K562 (cell line): ENCODE measurements around the gene NCL. TPM values are rescaled to one million over a fixed set of nuclear protein-coding genes. Genes with fewer than 3 reads are reported as not detected.

Experiments used
- CCAR2 ChIP-seq: fragments of 200-400 bp; formaldehyde crosslinking; IDR thresholded peaks from 2 replicates; pipeline ENCODE4 v1.6.1; 2017; ENCODE audit warnings: mild to moderate bottlenecking, low read depth, low read length
- DLX4 ChIP-seq: fragments of 250-450 bp; sonication (Bioruptor Pico); IDR thresholded peaks from 2 replicates; pipeline ENCODE4 v1.6.1; 2021; ENCODE audit warnings: mild to moderate bottlenecking
- EWSR1 ChIP-seq: fragments of 450-650 bp; IDR thresholded peaks from 2 replicates; pipeline ENCODE4 v1.6.1; 2018; ENCODE audit warnings: borderline replicate concordance, mild to moderate bottlenecking, low read depth, moderate library complexity; ENCODE audit not compliant: partially characterized antibody
- IRF9 ChIP-seq: fragments of 450-650 bp; IDR thresholded peaks from 2 replicates; pipeline ENCODE4 v1.6.1; 2016; ENCODE audit warnings: missing biosample characterization, missing genetic modification characterization
- KDM5B ChIP-seq: fragments of 200-600 bp; sonication (generic); IDR thresholded peaks from 2 replicates; pipeline ENCODE4 v1.6.1; 2012; ENCODE audit warnings: low read depth, mild to moderate bottlenecking, moderate library complexity, low read length, control low read depth, inconsistent platforms; ENCODE audit not compliant: insufficient replicate concordance
- POLR2G ChIP-seq: fragments of 200-400 bp; formaldehyde crosslinking; IDR thresholded peaks from 2 replicates; pipeline ENCODE4 v1.6.1; 2017; ENCODE audit warnings: low read depth, mild to moderate bottlenecking, antibody characterized with exemption, low read length, moderate library complexity
- SAFB ChIP-seq: fragments of 200-400 bp; formaldehyde crosslinking; IDR thresholded peaks from 2 replicates; pipeline ENCODE4 v1.6.1; 2017; ENCODE audit warnings: low read depth, low read length, borderline replicate concordance
- SMAD3 ChIP-seq: fragments of 450-650 bp; formaldehyde crosslinking; conservative IDR thresholded peaks from 2 replicates; pipeline ENCODE4 v1.4.0; 2020; ENCODE audit warnings: mild to moderate bottlenecking
- SMARCC2 ChIP-seq: fragments of 450-650 bp; IDR thresholded peaks from 2 replicates; pipeline ENCODE4 v1.6.1; 2017; ENCODE audit warnings: antibody characterized with exemption, moderate library complexity, mild to moderate bottlenecking, low read depth
- SMARCE1 ChIP-seq: fragments of 450-650 bp; IDR thresholded peaks from 2 replicates; pipeline ENCODE4 v1.7.1; 2016; ENCODE audit warnings: mild to moderate bottlenecking
- TRIM24 ChIP-seq, 2 experiments: fragments of 450-650 bp; IDR thresholded peaks; 2 replicates each; pipeline ENCODE4 v1.6.1; 2016
- VEZF1 ChIP-seq: fragments of 200-800 bp; sonication (Bioruptor generic); IDR thresholded peaks from 2 replicates; pipeline ENCODE4 v1.6.1; 2017; ENCODE audit warnings: missing genetic modification characterization, missing compliant biosample characterization
- ZBTB40 ChIP-seq, 2 experiments: fragments of 450-650 bp in 1 of 2; sonication (generic) in 1 of 2; formaldehyde crosslinking in 1 of 2; IDR thresholded peaks; 2 replicates each; pipeline versions ENCODE4 v1.7.1 to v1.9.0; 2016 to 2022; ENCODE audit warnings: inconsistent platforms in 1 of 2, mild to moderate bottlenecking in 1 of 2, missing genetic modification reagents in 1 of 2
- ZBTB7A ChIP-seq: IDR thresholded peaks from 2 replicates; pipeline ENCODE4 v1.6.1; 2011; ENCODE audit warnings: low read depth, mild to moderate bottlenecking, low read length, moderate library complexity, borderline replicate concordance; ENCODE audit not compliant: control insufficient read depth
- ZFP30 ChIP-seq: fragments of 250-450 bp; sonication (Bioruptor Pico); IDR thresholded peaks from 2 replicates; pipeline ENCODE4 v1.8.0; 2022; ENCODE audit warnings: moderate library complexity, mild to moderate bottlenecking, inconsistent platforms, borderline replicate concordance
- ZZZ3 ChIP-seq: fragments of 450-650 bp; IDR thresholded peaks from 2 replicates; pipeline ENCODE4 v1.6.1; 2016; ENCODE audit warnings: antibody characterized with exemption, mild to moderate bottlenecking, moderate library complexity
- polyA plus RNA-seq, 8 experiments: library from polyadenylated mRNA; depleted of rRNA in 4 of 8; stranded (reverse) in 5 of 8; unstranded in 3 of 8; fragments of >200 nt; fragmentation: Nextera tagmentation in 2 of 8; fragmentation: Illumina TruSeq in 1 of 8; extraction: Ambion mirVana in 2 of 8; extraction: Trizol in 1 of 8; gene quantifications; 2 replicates each; pipeline versions ENCODE4 v1.2.1 to v1.2.3, GENCODE V29; 2011 to 2014; ENCODE audit warnings: inconsistent platforms in 1 of 8, missing spikeins in 1 of 8
- total RNA-seq, 7 experiments: library from RNA; depleted of rRNA in 6 of 7; stranded (reverse); fragments of >200 nt in 6 of 7; fragmentation: Illumina TruSeq in 2 of 7; extraction: Trizol in 2 of 7; gene quantifications; 2 replicates each; pipeline versions ENCODE4 v1.2.1 to v1.2.3, GENCODE V29; 2011 to 2021; ENCODE audit warnings: low replicate concordance in 1 of 7

The NCL gene
- total and polyA plus RNA-seq, 9 of the 15 experiments (the other 6 are each of a cell fraction or from before 2014, with no cell fraction given) = 80.9 to 732 (median 361) TPM

GRCh38 chr2:231482806-231483391, 18.6 kb upstream of the NCL start (continued):
- no peak for TF ChIP-seq SMAD3 (CRISPR knock-in tag)
- no peak for TF ChIP-seq TRIM24 (IDR thresholded peaks at IDR 0.05)
- TF ChIP-seq IRF9 (tag) = no peak
- TF ChIP-seq KDM5B = no peak
- no peak for TF ChIP-seq SAFB
- TF ChIP-seq SMARCE1 = no peak
- TF ChIP-seq SMARCC2 = no peak
- TF ChIP-seq ZFP30 (CRISPR knock-in tag) = no peak
- no peak for TF ChIP-seq EWSR1
- no peak for TF ChIP-seq ZBTB40 (IDR thresholded peaks at IDR 0.05)
- TF ChIP-seq ZBTB40 (CRISPR knock-in tag; IDR thresholded peaks at IDR 0.05) = no peak
- no peak for TF ChIP-seq DLX4 (CRISPR knock-in tag)
- TF ChIP-seq ZZZ3 = no peak
- peak; percentile 60 for TF ChIP-seq POLR2G
- no peak for TF ChIP-seq VEZF1 (CRISPR knock-in tag)
- no peak for TF ChIP-seq CCAR2
- peak; percentile 86; the same call in 1 of the 2 replicates for TF ChIP-seq ZBTB7A
